Measurements from ENCODE around the gene BCAP31. TPM values are rescaled to one million over a fixed set of nuclear protein-coding genes. Genes with fewer than 3 reads are reported as not detected.
A peak's percentile ranks its signal among the peaks of the same experiment; 100 is the strongest.

The BCAP31 gene
- total RNA-seq, 1 donor from 2014 or later, result 321 TPM

GRCh38 chrX:153673428-153674218 is 50.6 kb downstream of the BCAP31 start, which contains the start of gene PNCK:
TSS of gene PNCK (minus strand) at chrX:153673813. CDS start at chrX:153673076, 737 bp downstream.
- DNase-seq, result no peak

GRCh38 chrX:153672531-153673427 is 51.4 kb downstream of the BCAP31 start:
- no peak for DNase-seq

- no peak for DNase-seq
These were observed 52.3 kb downstream of the BCAP31 start for GRCh38 chrX:153671589-153672530.

GRCh38 chrX:153670748-153671588 is 53.2 kb downstream of the BCAP31 start:
- no peak for DNase-seq

- DNase-seq, result no peak
These were observed 54.1 kb downstream of the BCAP31 start for GRCh38 chrX:153669901-153670731.

GRCh38 chrX:153669174-153669890 is 54.9 kb downstream of the BCAP31 start:
- peak; percentile 48 for DNase-seq

GRCh38 chrX:153668423-153669173 is 55.6 kb downstream of the BCAP31 start:
- no peak for DNase-seq

GRCh38 chrX:153667956-153668396 is 56.2 kb downstream of the BCAP31 start:
- DNase-seq, result peak; percentile 79

GRCh38 chrX:153667281-153667955 is 56.8 kb downstream of the BCAP31 start:
- no peak for DNase-seq

- no peak for DNase-seq
These were observed 58.4 kb downstream of the BCAP31 start for GRCh38 chrX:153665726-153666306.

GRCh38 chrX:153662266-153662665 is 61.9 kb downstream of the BCAP31 start:
- peak; percentile 55 for DNase-seq

- DNase-seq, result no peak
These were observed 64.9 kb downstream of the BCAP31 start for GRCh38 chrX:153659268-153659667.

- DNase-seq, result no peak
These were observed 67.0 kb downstream of the BCAP31 start for GRCh38 chrX:153657161-153657560.

GRCh38 chrX:153653556-153653955 is 70.6 kb downstream of the BCAP31 start:
- DNase-seq, result no peak

- DNase-seq, result peak; percentile 24
These were observed 72.6 kb downstream of the BCAP31 start for GRCh38 chrX:153651540-153652079.

- DNase-seq, result no peak
These were observed 73.2 kb downstream of the BCAP31 start for GRCh38 chrX:153650959-153651358.
